Glutamatergic neuron (in vitro differentiated cells): Measurements from ENCODE around the gene OXTR. TPM values are rescaled to one million over a fixed set of nuclear protein-coding genes. Genes with fewer than 3 reads are reported as not detected.

Experiments
- DNase-seq: peaks from one replicate; pipeline ENCODE4 v3.0.0; 2022
- H3K27ac Mint-ChIP-seq: one replicate; pipeline ENCODE4 v1.8.0; 2020; ENCODE audit warnings: mild to moderate bottlenecking, mixed read lengths, inconsistent platforms; ENCODE audit not compliant: unreplicated experiment
- H3K27me3 Mint-ChIP-seq: one replicate; pipeline ENCODE4 v1.8.0; 2020; ENCODE audit warnings: mild to moderate bottlenecking, moderate library complexity, mixed read lengths, inconsistent platforms; ENCODE audit not compliant: unreplicated experiment
- H3K36me3 Mint-ChIP-seq: one replicate; pipeline ENCODE4 v1.8.0; 2020; ENCODE audit warnings: mild to moderate bottlenecking, mixed read lengths, inconsistent platforms; ENCODE audit not compliant: unreplicated experiment
- H3K4me1 Mint-ChIP-seq: one replicate; pipeline ENCODE4 v1.8.0; 2020; ENCODE audit warnings: mild to moderate bottlenecking, low read depth, mixed read lengths, inconsistent platforms; ENCODE audit not compliant: unreplicated experiment
- H3K4me3 Mint-ChIP-seq: one replicate; pipeline ENCODE4 v1.8.0; 2020; ENCODE audit warnings: mild to moderate bottlenecking, mixed read lengths, inconsistent platforms; ENCODE audit not compliant: unreplicated experiment
- H3K9me3 Mint-ChIP-seq: one replicate; pipeline ENCODE4 v1.8.0; 2020; ENCODE audit warnings: mild to moderate bottlenecking, moderate library complexity, mixed read lengths, inconsistent platforms; ENCODE audit not compliant: unreplicated experiment
- total RNA-seq: library from RNA; stranded (reverse); fragmentation: NEBNext Ultra II Directional; extraction: Animal tissue kit (Norgen Biotek cat#: 25700); gene quantifications from one replicate; pipeline ENCODE4 v1.2.1, GENCODE V29; 2021; ENCODE audit not compliant: unreplicated experiment
- TF ChIP-seq, protein P1 (sequence below): fragments of 200-600 bp; sonication (generic); IDR thresholded peaks from one replicate; pipeline ENCODE4 v1.5.0; 2021; ENCODE audit not compliant: partially characterized antibody, unreplicated experiment

The OXTR gene
- total RNA-seq, 1 donor from 2014 or later = 4.0 TPM

DNA sequence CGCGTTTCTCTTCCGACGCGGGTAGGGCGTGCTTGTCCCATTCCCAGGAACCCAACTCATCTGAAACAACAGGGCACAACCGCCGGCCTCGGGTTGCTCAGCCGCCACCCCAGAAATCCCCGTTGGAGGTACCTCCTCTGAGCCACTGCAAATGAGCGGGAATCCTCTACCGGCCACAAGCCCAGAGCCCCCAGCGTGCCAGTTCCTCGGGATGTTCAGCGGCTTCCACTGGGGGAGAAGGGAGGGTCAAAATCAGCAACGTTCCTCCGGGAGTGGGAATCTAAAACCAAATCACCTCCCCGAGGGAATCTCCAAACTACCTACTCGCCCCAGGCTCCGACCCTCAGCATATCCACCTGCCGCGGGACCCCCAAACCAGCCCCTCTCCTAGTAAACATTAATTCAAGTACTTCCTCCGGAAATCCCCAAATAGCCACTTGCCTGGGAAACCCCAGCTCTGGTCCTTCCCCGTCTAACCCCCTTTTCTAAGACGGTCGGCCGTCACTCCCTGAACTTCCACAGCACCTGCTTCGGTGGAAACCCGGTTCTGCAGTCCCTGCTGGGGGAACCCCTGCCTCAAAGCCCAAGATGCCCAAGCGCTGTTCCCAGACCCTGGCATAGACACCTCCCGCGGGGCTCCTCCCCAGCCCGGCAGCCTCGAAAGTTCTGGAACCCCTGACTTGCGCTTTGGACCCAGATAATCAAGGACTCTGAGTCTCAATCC is 887 bp downstream of the OXTR start:
- TF ChIP-seq, protein P1, sequence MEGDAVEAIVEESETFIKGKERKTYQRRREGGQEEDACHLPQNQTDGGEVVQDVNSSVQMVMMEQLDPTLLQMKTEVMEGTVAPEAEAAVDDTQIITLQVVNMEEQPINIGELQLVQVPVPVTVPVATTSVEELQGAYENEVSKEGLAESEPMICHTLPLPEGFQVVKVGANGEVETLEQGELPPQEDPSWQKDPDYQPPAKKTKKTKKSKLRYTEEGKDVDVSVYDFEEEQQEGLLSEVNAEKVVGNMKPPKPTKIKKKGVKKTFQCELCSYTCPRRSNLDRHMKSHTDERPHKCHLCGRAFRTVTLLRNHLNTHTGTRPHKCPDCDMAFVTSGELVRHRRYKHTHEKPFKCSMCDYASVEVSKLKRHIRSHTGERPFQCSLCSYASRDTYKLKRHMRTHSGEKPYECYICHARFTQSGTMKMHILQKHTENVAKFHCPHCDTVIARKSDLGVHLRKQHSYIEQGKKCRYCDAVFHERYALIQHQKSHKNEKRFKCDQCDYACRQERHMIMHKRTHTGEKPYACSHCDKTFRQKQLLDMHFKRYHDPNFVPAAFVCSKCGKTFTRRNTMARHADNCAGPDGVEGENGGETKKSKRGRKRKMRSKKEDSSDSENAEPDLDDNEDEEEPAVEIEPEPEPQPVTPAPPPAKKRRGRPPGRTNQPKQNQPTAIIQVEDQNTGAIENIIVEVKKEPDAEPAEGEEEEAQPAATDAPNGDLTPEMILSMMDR = no peak
- no peak overlapping the region for H3K27ac Mint-ChIP-seq
- H3K27me3 Mint-ChIP-seq = peaks cover 6% of the 10 kb centered on the region
- no peak for DNase-seq
- peaks cover 3% of the 10 kb centered on the region for H3K9me3 Mint-ChIP-seq
- H3K4me1 Mint-ChIP-seq = peaks cover 9% of the 10 kb centered on the region
- no peaks in the 10 kb centered on the region for H3K36me3 Mint-ChIP-seq
- H3K4me3 Mint-ChIP-seq = peak overlapping the region; percentile 66

DNA sequence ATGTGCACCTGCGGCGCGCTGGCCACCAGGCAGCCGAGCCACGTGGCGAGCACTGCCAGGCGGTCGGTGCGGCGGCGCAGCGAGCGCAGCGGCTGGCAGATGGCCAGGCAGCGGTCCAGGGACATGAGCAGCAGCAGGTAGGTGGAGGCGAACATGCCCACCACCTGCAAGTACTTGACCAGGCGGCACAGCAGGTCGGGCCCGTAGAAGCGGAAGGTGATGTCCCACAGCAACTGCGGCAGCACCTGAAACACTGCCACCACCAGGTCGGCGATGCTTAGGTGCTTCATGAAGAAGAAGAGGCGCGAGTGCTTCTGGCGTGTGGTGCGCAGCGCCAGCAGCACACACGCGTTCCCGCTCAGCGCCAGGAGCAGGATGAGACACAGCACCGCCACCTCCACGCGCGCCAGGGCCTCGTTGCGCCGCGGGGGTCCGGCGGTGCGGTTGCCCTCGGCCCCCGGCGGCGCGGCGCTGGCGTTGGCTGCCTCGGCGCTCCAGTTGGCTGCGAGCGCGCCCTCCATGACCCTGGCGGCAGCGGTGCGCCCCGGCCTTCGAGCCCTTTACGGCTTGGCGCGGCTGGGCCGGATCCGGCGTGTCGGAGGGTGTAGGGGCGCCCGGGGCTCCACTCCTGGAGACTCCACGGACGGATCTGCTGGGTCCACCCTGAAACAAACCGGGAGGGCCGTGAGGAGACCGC is 1.6 kb downstream of the OXTR start:
- DNase-seq = peak; percentile 56
- Mint-ChIP-seq H3K9me3 (peaks cover 3% of the 10 kb centered on the region), H3K27ac (no peak overlapping the region), H3K27me3 (peaks cover 6% of the 10 kb centered on the region), H3K4me3 (peak overlapping the region; percentile 66), H3K4me1 (peaks cover 10% of the 10 kb centered on the region), H3K36me3 (no peaks in the 10 kb centered on the region)
- TF ChIP-seq, protein P1 = no peak

DNA sequence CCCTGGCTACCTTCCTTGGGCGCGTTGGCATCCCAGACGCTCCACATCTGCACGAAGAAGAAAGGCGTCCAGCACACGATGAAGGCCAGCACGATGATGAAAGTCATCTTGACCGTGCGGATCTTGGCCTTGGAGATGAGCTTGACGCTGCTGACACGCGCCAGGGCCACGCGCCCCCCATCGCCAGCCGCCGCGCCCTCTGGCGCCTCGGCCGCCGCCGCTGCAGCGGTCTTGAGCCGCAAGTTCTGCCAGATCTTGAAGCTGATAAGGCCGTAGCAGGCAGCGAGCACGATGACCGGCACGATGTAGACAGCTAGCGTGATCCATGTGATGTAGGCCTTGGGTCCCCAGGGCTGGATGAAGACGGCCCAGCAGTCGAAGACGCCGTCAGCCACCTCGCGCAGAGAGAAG is 2.2 kb downstream of the OXTR start:
- TF ChIP-seq, protein P1 = no peak
- no peak for DNase-seq
- Mint-ChIP-seq H3K9me3 (peaks cover 3% of the 10 kb centered on the region), H3K27ac (no peak overlapping the region), H3K4me1 (peaks cover 10% of the 10 kb centered on the region), H3K27me3 (peaks cover 6% of the 10 kb centered on the region), H3K4me3 (no peak overlapping the region), H3K36me3 (no peaks in the 10 kb centered on the region)

DNA sequence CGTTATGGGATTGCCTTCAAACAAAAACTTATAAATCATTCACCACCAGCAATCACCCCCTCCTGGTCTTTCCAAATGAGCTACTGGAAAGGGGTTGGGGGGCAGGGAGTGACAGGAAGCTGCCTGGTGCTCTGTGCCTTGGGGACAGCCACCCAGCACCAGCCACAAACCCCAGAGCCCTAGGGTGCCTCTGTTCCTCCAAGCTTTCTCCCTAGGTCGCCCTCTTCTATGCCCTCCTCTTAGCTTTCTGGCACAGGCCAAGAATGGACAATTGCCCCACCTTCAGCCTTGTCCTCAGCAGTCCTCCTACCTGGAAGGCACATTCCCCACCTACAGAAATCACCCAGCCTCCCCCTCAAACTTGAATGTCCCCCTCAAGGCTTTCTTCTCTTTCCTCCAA is 3.3 kb downstream of the OXTR start:
- Mint-ChIP-seq H3K36me3 (no peaks in the 10 kb centered on the region), H3K27ac (no peak overlapping the region), H3K4me3 (peak overlapping the region; percentile 30), H3K27me3 (peaks cover 6% of the 10 kb centered on the region), H3K9me3 (peaks cover 3% of the 10 kb centered on the region), H3K4me1 (peaks cover 9% of the 10 kb centered on the region)
- DNase-seq = no peak
- TF ChIP-seq, protein P1 = no peak

DNA sequence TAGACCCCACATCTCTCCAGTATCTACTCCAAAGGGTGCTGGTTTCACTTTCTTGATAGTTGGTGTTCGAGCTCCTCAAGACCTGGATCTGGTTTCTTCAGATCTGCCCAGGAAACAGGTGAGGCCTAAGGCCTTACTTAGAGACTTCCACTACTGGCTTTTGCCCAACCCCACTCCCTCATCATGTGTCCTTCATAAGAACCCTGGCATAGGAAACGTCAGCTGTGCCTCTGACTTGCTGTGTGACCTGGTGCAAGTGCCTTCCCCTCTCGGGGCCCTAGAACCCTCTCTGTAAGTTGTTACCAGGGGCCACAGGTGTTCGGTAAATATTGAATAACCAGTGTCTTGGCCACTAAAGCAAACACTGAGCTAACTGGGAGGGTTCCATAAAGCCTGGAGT is 3.9 kb downstream of the OXTR start:
- Mint-ChIP-seq H3K36me3 (no peaks in the 10 kb centered on the region), H3K4me3 (no peak overlapping the region), H3K9me3 (peaks cover 3% of the 10 kb centered on the region), H3K27ac (no peak overlapping the region), H3K27me3 (peaks cover 6% of the 10 kb centered on the region), H3K4me1 (peaks cover 11% of the 10 kb centered on the region)
- TF ChIP-seq, protein P1 = no peak
- no peak for DNase-seq
